ENCODE measurements around the gene NLRC5. TPM values are rescaled to one million over a fixed set of nuclear protein-coding genes. Genes with fewer than 3 reads are reported as not detected.

Gene NLRC5
- total RNA-seq, 3 donors from 2014 or later = 110 to 127 (median 113) TPM

DNA sequence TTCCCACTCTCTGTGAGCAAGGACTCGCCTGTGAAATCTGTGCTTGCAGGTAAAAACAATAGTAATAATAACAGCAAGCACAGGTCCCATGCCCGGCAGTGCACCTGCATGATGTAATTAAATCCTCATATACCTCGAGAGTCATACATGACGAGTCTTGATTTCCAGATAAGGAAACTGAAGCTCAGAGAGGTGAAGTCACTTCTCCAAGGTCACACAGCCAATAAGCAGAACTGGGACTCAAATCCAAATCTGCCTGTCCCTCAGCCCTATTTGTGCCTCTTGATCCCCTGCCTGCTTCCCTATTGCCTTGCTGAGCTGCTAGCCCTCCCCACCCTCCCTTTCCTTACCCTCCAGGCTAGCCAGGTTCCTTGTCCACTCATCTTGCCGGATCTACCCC, 65.0 kb downstream of the NLRC5 start:
- H3K4me1 ChIP-seq (ENCODE audit: low read depth) = no peaks in the 10 kb centered on the region
- no peak overlapping the region for H3K4me3 ChIP-seq
- DNase-seq = no peak
- H3K9me3 ChIP-seq = no peaks in the 10 kb centered on the region
- TF ChIP-seq CTCF (IDR thresholded peaks at IDR 0.05) = no peak
- intact Hi-C loops (cut with DNase I, micrococcal nuclease) = no loop called here
- ATAC-seq = no peak
- H3K36me3 ChIP-seq (ENCODE audit: low read depth) = peaks cover 3% of the 10 kb centered on the region

DNA sequence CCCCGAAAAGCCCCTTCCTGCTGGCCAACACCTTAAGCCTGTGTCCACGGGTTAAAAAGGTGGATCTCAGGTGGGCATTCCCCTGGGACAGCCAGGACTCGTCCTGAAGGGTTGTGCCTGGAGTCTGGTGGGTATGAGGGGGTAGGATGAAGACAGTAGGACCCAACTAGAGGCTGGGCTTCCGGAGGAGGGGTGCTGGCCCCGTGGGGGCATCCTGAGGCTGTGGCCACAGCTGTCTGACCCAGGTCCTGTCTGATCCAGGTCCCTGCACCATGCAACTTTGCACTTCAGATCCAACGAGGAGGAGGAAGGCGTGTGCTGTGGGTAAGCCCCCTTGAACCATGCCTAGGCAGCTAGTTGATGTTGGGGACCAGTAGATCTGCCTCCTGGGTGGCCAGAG, 65.4 kb downstream of the NLRC5 start:
- no peaks in the 10 kb centered on the region for H3K4me1 ChIP-seq (ENCODE audit: low read depth)
- DNase-seq = no peak
- H3K36me3 ChIP-seq (ENCODE audit: low read depth) = peaks cover 3% of the 10 kb centered on the region
- H3K4me3 ChIP-seq = no peak overlapping the region
- no peak for TF ChIP-seq CTCF (IDR thresholded peaks at IDR 0.05)
- no peaks in the 10 kb centered on the region for H3K9me3 ChIP-seq
- no peak for ATAC-seq
- intact Hi-C loops (cut with DNase I, micrococcal nuclease) = no loop called here

DNA sequence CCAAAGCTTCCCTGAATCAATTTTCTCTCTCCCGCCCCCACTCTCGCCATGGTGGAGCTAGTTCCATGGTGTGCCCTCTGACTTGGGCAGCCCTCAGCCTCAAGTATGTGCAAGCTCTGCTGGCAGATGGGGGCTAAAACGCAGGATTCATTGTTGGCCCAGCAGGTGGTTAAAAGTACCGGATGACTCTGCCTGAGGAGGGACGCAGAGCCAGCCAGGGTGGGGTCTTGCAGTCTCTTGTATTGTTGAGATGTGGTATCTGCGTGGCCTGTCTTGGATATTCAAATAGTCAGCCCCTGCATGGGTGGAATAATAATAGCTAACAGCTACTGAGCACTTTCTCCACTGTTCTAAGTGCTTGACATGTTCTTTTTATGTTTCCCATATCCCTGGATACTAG, 66.3 kb downstream of the NLRC5 start:
- no peaks in the 10 kb centered on the region for H3K9me3 ChIP-seq
- no peaks in the 10 kb centered on the region for H3K4me1 ChIP-seq (ENCODE audit: low read depth)
- DNase-seq = no peak
- intact Hi-C loops (cut with DNase I, micrococcal nuclease) = no loop called here
- H3K4me3 ChIP-seq = no peak overlapping the region
- peaks cover 3% of the 10 kb centered on the region for H3K36me3 ChIP-seq (ENCODE audit: low read depth)
- TF ChIP-seq CTCF (IDR thresholded peaks at IDR 0.05) = no peak
- no peak for ATAC-seq

- ATAC-seq (no peak), DNase-seq (no peak)
- Histone ChIP-seq H3K36me3 (ENCODE audit: low read depth) (peaks cover 6% of the 10 kb centered on the region), H3K4me3 (no peak overlapping the region), H3K4me1 (ENCODE audit: low read depth) (no peaks in the 10 kb centered on the region), H3K9me3 (no peaks in the 10 kb centered on the region)
- TF ChIP-seq CTCF (IDR thresholded peaks at IDR 0.05) = no peak
- intact Hi-C loops (cut with DNase I, micrococcal nuclease) = no loop called here
Measured at GRCh38 chr16:57058291-57058861, 69.0 kb downstream of the NLRC5 start.

DNA sequence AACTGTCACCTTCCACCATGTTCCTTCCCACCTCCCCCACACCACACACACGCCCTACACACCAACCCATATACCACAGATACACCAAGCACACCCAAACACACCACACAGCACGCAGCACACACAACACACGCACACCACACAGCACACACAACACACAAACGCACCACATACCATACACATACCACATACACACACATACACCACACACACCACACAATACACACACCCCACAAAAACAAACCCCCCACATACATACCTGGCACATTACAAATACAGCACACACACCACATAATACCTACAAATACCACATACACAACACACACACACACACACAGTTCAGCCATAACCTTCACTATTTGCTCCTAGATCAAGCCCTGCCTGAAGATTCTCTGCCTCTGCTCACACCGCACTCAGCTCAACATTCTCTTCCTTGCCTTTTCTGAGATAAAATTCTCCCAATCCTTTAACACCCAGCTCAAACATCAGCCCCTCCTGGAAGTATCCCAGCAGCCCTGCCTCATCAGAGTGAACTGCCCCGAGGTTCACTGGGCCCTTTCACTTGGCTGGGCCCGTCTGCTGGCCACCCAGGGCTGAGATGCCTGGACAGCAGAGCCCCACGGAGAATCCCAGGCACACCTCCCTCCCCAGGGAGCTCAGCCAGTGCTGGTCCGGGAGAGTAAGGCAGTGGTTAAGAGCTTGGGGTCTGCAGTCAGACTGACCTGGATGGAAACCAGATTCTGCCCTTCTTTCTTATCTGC, 71.1 kb downstream of the NLRC5 start:
- no peak overlapping the region for H3K4me3 ChIP-seq
- peak; percentile 6 for ATAC-seq
- no peaks in the 10 kb centered on the region for H3K4me1 ChIP-seq (ENCODE audit: low read depth)
- H3K36me3 ChIP-seq (ENCODE audit: low read depth) = peaks cover 4% of the 10 kb centered on the region
- intact Hi-C loops (cut with DNase I, micrococcal nuclease) = no loop called here
- no peak for DNase-seq
- H3K9me3 ChIP-seq = no peaks in the 10 kb centered on the region
- no peak for TF ChIP-seq CTCF (IDR thresholded peaks at IDR 0.05)
